OCI-LY7 (cell line): Measurements from ENCODE around the gene VSIG4.

Experiments used
- CTCF ChIP-seq: fragments of 200-600 bp; sonication (generic); conservative IDR thresholded peaks from 2 replicates; pipeline ENCODE4 v1.5.1; 2014; ENCODE audit warnings: mild to moderate bottlenecking, antibody characterized with exemption, low read length, moderate library complexity, mixed read lengths
- EZH2phosphoT487 ChIP-seq: fragments of 200-600 bp; sonication (generic); IDR thresholded peaks from 2 replicates; pipeline ENCODE4 v1.6.1; 2018; ENCODE audit warnings: low read depth, borderline replicate concordance, mild to moderate bottlenecking, mixed run types, antibody characterized with exemption, low read length, moderate library complexity, mixed read lengths

GRCh38 chrX:66071126-66071525 is 31.2 kb upstream of the VSIG4 start:
- TF ChIP-seq CTCF = no peak
- TF ChIP-seq EZH2phosphoT487 = no peak
